Measurements from ENCODE around the gene SERTAD1.
A peak's percentile ranks its signal among the peaks of the same experiment; 100 is the strongest.

The SERTAD1 gene, protein sequence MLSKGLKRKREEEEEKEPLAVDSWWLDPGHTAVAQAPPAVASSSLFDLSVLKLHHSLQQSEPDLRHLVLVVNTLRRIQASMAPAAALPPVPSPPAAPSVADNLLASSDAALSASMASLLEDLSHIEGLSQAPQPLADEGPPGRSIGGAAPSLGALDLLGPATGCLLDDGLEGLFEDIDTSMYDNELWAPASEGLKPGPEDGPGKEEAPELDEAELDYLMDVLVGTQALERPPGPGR

GRCh38 chr19:40425450-40426287 is at the start of gene SERTAD1:
SERTAD1 (minus strand) TSS chr19:40425992; CDS start chr19:40423546, 2,446 bp downstream.
- Histone ChIP-seq H3K9ac (peak within 1 kb of the TSS; percentile 86), H3K27ac (peak within 1 kb of the TSS; percentile 85), H4K20me1 (ENCODE audit: insufficient read depth) (no peaks in the 10 kb centered on the region), H3K27me3 (ENCODE audit: insufficient read depth, low read depth) (no peaks in the 10 kb centered on the region), H2AFZ (ENCODE audit: low read depth) (peak within 1 kb of the TSS; percentile 76), H3K4me2 (peak within 1 kb of the TSS; percentile 96), H3K36me3 (ENCODE audit: insufficient read depth) (no peaks in the 10 kb centered on the region), H3K4me1 (ENCODE audit: low read depth, poor library complexity, severe bottlenecking) (peaks cover 24% of the 10 kb centered on the region), H3K4me3 (IDR thresholded peaks at IDR 0.05; ENCODE audit: insufficient read depth, low read depth, low read length) (no peak within 1 kb of the TSS), H3K79me2 (ENCODE audit: insufficient read depth, low read depth) (0 out of 2 replicates have a peak, but pooled peaks cover 5% of the 10 kb centered on the region)
- TF ChIP-seq, protein P1, sequence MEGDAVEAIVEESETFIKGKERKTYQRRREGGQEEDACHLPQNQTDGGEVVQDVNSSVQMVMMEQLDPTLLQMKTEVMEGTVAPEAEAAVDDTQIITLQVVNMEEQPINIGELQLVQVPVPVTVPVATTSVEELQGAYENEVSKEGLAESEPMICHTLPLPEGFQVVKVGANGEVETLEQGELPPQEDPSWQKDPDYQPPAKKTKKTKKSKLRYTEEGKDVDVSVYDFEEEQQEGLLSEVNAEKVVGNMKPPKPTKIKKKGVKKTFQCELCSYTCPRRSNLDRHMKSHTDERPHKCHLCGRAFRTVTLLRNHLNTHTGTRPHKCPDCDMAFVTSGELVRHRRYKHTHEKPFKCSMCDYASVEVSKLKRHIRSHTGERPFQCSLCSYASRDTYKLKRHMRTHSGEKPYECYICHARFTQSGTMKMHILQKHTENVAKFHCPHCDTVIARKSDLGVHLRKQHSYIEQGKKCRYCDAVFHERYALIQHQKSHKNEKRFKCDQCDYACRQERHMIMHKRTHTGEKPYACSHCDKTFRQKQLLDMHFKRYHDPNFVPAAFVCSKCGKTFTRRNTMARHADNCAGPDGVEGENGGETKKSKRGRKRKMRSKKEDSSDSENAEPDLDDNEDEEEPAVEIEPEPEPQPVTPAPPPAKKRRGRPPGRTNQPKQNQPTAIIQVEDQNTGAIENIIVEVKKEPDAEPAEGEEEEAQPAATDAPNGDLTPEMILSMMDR (conservative IDR thresholded peaks at IDR 0.05; ENCODE audit: low read depth, low read length): peak; percentile 81

GRCh38 chr19:40474737-40475136 is 48.9 kb upstream of the SERTAD1 start:
- Histone ChIP-seq H3K4me2 (no peak overlapping the region), H3K36me3 (ENCODE audit: insufficient read depth) (no peaks in the 10 kb centered on the region), H3K4me1 (ENCODE audit: low read depth, poor library complexity, severe bottlenecking) (no peaks in the 10 kb centered on the region), H2AFZ (ENCODE audit: low read depth) (no peak overlapping the region), H3K79me2 (ENCODE audit: insufficient read depth, low read depth) (no peaks in the 10 kb centered on the region), H3K27me3 (ENCODE audit: insufficient read depth, low read depth) (no peaks in the 10 kb centered on the region), H3K4me3 (IDR thresholded peaks at IDR 0.05; ENCODE audit: insufficient read depth, low read depth, low read length) (no peak overlapping the region), H4K20me1 (ENCODE audit: insufficient read depth) (no peaks in the 10 kb centered on the region), H3K27ac (no peak overlapping the region), H3K9ac (no peak overlapping the region)
- TF ChIP-seq, protein P1 (conservative IDR thresholded peaks at IDR 0.05; ENCODE audit: low read depth, low read length): no peak

DNA sequence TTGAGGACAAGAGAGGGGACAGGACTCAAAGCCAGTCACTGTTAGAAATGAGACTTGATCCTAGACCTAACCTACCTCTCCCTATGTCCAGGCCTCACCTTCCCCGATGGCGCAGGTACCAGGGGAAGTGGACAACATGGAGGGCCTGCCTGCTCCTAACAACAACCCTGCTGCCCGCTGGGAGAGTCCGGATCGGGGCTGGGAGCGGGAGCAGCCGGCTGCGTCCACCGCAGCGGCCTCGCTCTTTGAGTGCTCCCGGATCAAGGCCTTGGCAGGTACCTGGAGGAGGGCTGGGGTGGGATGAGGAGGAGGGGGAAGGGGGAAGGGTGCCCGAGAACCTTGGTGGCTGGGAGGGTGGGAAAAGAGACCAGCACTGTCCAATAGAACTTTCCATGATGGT is 46.7 kb upstream of the SERTAD1 start:
- no peak overlapping the region for H2AFZ ChIP-seq (ENCODE audit: low read depth)
- H3K36me3 ChIP-seq (ENCODE audit: insufficient read depth): no peaks in the 10 kb centered on the region
- no peaks in the 10 kb centered on the region for H4K20me1 ChIP-seq (ENCODE audit: insufficient read depth)
- no peak overlapping the region for H3K4me2 ChIP-seq
- H3K9ac ChIP-seq: no peak overlapping the region
- TF ChIP-seq, protein P1 (conservative IDR thresholded peaks at IDR 0.05; ENCODE audit: low read depth, low read length): no peak
- H3K4me3 ChIP-seq (IDR thresholded peaks at IDR 0.05; ENCODE audit: insufficient read depth, low read depth, low read length): no peak overlapping the region
- H3K27ac ChIP-seq: no peak overlapping the region
- no peaks in the 10 kb centered on the region; the same call in 1 of the 2 replicates for H3K27me3 ChIP-seq (ENCODE audit: insufficient read depth, low read depth)
- H3K79me2 ChIP-seq (ENCODE audit: insufficient read depth, low read depth): no peaks in the 10 kb centered on the region
- H3K4me1 ChIP-seq (ENCODE audit: low read depth, poor library complexity, severe bottlenecking): no peaks in the 10 kb centered on the region

GRCh38 chr19:40471111-40471510 is 45.3 kb upstream of the SERTAD1 start:
- Histone ChIP-seq H3K27me3 (ENCODE audit: insufficient read depth, low read depth) (no peaks in the 10 kb centered on the region; the same call in 1 of the 2 replicates), H3K36me3 (ENCODE audit: insufficient read depth) (no peaks in the 10 kb centered on the region), H3K27ac (no peak overlapping the region), H3K79me2 (ENCODE audit: insufficient read depth, low read depth) (no peaks in the 10 kb centered on the region), H2AFZ (ENCODE audit: low read depth) (no peak overlapping the region), H3K9ac (no peak overlapping the region), H4K20me1 (ENCODE audit: insufficient read depth) (no peaks in the 10 kb centered on the region), H3K4me2 (no peak overlapping the region), H3K4me3 (IDR thresholded peaks at IDR 0.05; ENCODE audit: insufficient read depth, low read depth, low read length) (no peak overlapping the region), H3K4me1 (ENCODE audit: low read depth, poor library complexity, severe bottlenecking) (peaks cover 6% of the 10 kb centered on the region)
- TF ChIP-seq, protein P1 (conservative IDR thresholded peaks at IDR 0.05; ENCODE audit: low read depth, low read length): no peak
